Epithelial cell of esophagus (primary cell): ENCODE data around the gene MAGEB17.
A peak's percentile ranks its signal among the peaks of the same experiment; 100 is the strongest.

ENCODE experiments used
- DNase-seq: peaks from one replicate; pipeline ENCODE4 v3.0.0; 2010; ENCODE audit warnings: low read depth
- H3K4me3 ChIP-seq: 2 replicates; pipeline ENCODE4 v1.5.1; 2011; ENCODE audit warnings: mild to moderate bottlenecking, low read length, control low read depth
- TF ChIP-seq, protein P1 (sequence below): IDR thresholded peaks from 2 replicates; pipeline ENCODE4 v1.5.1; 2011; ENCODE audit warnings: low read depth, mild to moderate bottlenecking, low read length, control low read depth, inconsistent platforms; ENCODE audit not compliant: insufficient read depth; ENCODE audit errors: missing control alignments

Gene MAGEB17

DNA sequence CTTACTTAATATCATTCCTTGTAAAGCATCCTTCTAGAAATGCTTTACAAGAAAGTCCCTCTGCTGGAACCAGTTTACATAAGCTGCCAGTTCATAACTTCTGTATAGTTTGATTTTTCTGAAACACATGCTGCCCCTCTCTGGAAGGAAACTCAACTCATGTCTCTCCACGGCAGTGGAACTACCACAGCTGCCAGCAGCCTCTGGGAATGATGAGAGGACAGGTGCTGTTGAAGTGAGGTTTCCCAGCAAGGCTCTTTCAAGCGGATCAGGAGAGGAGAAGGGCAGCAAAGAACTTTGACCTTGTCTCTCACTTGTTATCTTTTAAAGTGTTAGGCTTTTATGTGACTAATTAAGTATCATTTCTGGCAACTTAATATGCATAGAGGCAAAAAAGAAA, 36.6 kb upstream of the MAGEB17 start:
- TF ChIP-seq, protein P1, sequence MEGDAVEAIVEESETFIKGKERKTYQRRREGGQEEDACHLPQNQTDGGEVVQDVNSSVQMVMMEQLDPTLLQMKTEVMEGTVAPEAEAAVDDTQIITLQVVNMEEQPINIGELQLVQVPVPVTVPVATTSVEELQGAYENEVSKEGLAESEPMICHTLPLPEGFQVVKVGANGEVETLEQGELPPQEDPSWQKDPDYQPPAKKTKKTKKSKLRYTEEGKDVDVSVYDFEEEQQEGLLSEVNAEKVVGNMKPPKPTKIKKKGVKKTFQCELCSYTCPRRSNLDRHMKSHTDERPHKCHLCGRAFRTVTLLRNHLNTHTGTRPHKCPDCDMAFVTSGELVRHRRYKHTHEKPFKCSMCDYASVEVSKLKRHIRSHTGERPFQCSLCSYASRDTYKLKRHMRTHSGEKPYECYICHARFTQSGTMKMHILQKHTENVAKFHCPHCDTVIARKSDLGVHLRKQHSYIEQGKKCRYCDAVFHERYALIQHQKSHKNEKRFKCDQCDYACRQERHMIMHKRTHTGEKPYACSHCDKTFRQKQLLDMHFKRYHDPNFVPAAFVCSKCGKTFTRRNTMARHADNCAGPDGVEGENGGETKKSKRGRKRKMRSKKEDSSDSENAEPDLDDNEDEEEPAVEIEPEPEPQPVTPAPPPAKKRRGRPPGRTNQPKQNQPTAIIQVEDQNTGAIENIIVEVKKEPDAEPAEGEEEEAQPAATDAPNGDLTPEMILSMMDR = no peak
- H3K4me3 ChIP-seq = no peak overlapping the region
- no peak for DNase-seq

GRCh38 chrX:16134936-16135335, 32.3 kb upstream of the MAGEB17 start:
- no peak overlapping the region for H3K4me3 ChIP-seq
- DNase-seq = no peak
- TF ChIP-seq, protein P1 = no peak

DNA sequence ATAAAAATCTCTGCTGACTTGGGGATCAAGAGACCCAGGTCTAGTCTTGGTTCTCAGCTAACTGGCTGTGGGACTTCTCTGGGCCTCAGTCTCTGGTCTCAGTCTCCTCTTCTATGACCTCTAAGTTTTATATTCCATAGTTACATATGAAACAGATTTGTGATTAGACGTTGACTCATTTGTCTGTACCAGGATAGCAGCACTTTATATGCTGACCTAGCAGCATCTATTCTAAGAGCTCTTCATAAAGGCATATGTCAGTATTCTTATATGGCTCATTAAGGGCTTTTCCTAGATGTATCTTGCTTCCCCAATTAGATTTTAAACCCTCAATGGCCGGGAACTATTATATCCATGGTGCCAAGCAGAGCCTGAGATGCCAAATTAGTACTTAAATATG, 31.2 kb upstream of the MAGEB17 start:
- TF ChIP-seq, protein P1 = no peak
- DNase-seq = no peak
- H3K4me3 ChIP-seq = no peak overlapping the region

GRCh38 chrX:16137416-16138107, 29.7 kb upstream of the MAGEB17 start:
- TF ChIP-seq, protein P1 = no peak
- no peak for DNase-seq
- H3K4me3 ChIP-seq = no peak overlapping the region

DNA sequence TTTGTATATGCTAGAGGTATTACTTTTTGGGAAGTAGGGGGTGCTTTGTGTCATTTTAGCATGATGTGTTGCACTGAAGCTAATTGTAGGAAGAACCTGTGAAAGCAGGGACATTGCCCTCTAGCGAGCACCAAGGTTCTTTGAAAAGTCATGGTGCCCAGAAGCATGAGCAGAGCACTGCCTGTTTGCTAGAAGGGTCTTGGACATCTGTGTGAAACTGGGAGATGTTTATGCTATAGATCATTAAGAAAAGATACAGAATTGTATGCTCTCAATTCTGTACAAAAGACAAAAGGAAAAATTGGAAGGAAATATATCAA, 29.2 kb upstream of the MAGEB17 start:
- DNase-seq = peak; percentile 5
- H3K4me3 ChIP-seq = no peak overlapping the region
- TF ChIP-seq, protein P1 = peak; percentile 23

- no peak overlapping the region for H3K4me3 ChIP-seq
- DNase-seq = no peak
- TF ChIP-seq, protein P1 = no peak
These were observed 26.8 kb upstream of the MAGEB17 start for GRCh38 chrX:16140448-16140847.

DNA sequence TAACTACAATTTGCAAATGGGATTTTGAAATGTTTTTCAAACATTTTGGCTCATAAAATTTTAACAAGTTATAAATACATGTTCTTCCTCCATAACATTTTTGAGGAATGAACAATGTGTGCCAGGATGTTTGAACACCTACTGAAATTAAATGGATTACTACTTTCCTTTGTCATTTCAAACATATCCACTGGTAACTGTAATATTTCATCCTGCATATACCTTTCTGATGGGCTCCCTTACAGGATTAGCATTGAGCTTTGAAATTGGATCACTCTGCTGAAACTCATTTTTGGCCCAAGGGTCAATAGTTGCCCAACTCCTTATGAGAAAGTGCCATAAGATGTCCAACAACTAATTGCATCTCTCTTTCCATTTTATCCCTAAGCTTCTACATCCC, 26.3 kb upstream of the MAGEB17 start:
- TF ChIP-seq, protein P1 = no peak
- no peak for DNase-seq
- H3K4me3 ChIP-seq = no peak overlapping the region
